GM12872 (cell line): ENCODE measurements around the gene ART5.

ENCODE experiments used
- TF ChIP-seq, protein P1 (sequence below): IDR thresholded peaks from 3 replicates; pipeline ENCODE4 v1.5.1; 2011; ENCODE audit warnings: low read depth, mild to moderate bottlenecking, low read length, moderate library complexity; ENCODE audit not compliant: insufficient read depth

The ART5 gene

GRCh38 chr11:3641701-3642070 lies at the start of gene ART5:
Gene ART5, minus strand, starts transcription at chr11:3641992. Its CDS starts 130 bp downstream, at chr11:3641862.
- TF ChIP-seq, protein P1, sequence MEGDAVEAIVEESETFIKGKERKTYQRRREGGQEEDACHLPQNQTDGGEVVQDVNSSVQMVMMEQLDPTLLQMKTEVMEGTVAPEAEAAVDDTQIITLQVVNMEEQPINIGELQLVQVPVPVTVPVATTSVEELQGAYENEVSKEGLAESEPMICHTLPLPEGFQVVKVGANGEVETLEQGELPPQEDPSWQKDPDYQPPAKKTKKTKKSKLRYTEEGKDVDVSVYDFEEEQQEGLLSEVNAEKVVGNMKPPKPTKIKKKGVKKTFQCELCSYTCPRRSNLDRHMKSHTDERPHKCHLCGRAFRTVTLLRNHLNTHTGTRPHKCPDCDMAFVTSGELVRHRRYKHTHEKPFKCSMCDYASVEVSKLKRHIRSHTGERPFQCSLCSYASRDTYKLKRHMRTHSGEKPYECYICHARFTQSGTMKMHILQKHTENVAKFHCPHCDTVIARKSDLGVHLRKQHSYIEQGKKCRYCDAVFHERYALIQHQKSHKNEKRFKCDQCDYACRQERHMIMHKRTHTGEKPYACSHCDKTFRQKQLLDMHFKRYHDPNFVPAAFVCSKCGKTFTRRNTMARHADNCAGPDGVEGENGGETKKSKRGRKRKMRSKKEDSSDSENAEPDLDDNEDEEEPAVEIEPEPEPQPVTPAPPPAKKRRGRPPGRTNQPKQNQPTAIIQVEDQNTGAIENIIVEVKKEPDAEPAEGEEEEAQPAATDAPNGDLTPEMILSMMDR, result no peak

GRCh38 chr11:3686751-3687150 lies 45.0 kb upstream of the ART5 start:
- TF ChIP-seq, protein P1, result no peak

DNA sequence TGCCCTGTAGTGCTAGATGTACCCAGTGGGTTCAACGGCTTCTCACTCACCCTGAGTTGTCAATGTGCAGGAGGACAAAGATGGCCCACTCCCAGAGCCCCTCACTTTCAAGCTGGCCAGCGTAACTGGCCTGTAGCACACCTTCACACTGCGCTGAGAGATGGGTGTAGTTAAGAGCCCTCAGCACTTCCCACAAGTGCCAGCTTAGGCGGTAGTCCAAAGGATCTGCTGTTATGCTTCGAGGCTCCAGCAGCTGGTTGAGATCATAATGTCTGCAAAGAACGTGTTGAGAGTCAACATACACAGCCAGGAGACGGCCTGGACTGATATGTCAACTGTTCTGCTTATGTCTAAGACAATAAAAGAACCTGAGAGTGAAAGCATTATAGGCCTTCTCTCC lies 44.1 kb upstream of the ART5 start:
- TF ChIP-seq, protein P1, result no peak

DNA sequence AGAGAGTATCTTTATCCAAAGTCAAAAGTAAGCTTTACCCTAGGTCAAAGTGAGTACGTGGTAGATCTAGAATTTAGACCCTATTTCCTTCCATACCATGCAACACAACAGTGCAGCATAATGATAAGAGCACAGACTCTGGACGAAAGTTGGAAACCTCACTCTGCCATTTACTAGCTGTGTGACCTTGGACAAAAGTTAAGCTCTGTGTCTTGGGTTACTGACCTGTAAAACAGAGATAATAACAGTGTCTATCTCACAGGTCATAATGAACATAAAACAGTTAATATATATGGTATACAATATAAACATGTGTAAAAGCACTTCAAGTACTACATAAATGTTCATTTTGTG lies 43.0 kb upstream of the ART5 start:
- TF ChIP-seq, protein P1, result no peak

DNA sequence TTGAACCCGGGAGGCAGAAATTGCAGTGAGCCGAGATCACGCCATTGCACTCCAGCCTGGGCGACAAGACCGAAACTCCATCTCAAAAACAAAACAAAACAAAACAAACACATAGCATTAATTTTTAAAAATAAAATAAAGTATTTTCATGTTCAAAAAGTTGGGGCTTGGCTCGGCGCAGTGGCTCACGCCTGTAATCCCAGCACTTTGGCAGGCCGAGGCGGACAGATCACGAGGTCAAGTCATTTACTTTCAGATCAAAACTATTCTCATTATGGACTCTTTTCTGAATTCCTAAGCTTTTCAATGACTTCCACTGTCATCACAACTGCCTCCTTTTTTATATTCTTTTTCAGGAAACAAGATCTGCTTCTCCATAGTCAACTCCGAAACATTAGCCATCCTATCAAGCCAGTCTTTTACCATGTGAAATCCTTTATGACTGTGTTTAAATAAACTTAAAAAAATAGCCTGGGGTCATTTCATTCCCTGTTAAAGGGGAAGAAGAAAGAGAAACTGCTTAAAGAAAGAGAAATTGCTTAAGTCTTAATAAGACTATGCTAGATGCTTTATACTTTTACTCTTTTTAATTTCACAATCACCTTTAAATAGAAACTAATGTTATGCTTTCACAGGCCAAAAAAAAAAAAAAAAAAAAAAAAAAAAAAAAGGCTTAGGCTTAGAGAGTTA lies 42.5 kb upstream of the ART5 start:
- TF ChIP-seq, protein P1, result no peak

DNA sequence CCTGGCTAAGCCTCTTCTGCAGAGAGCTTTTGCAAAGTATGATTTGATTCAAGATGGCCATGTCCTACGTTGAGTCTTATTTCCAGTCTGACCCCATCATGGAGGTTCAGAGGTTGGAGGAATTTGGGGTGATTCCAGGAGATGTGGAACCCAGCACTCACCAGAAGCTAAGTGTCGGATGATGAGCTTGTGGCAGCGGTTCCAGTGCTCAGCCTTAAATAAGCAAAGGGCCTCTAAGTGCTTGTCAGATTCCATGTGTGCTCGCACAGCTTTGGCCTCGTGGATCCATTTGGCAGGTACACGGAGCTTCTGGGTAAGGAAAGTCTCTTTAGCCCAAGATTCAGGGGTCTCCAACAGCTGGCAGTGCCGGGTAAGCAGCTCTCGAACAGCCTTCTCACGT lies 41.2 kb upstream of the ART5 start:
- TF ChIP-seq, protein P1, result no peak

DNA sequence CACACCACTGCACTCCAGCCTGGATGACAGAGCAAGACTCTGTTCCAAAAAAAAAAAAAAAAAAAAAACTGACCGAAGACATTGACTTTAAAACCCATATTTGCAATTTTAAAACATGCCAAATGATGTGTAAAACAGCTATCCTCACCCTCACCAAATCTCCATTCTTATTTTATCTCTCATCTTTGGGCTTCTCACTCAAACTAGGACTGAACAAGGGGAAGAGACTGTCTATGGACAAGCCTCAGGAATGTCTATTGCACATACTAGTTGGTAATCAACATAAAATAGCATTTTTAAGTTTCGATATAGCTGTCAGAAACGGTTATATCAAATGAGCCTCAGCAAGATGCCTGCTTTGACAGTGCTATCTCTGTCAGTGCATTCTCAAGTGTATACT lies 37.3 kb upstream of the ART5 start:
- TF ChIP-seq, protein P1, result no peak
